Endothelial cell (in vitro differentiated cells): ENCODE results near the gene MAP2K3. TPM values are rescaled to one million over a fixed set of nuclear protein-coding genes. Genes with fewer than 3 reads are reported as not detected.
A peak's percentile ranks its signal among the peaks of the same experiment; 100 is the strongest.

Experiments used
- DNase-seq: peaks from one replicate; pipeline ENCODE4 v3.0.0; 2021; ENCODE audit warnings: low spot score
- H3K27ac Mint-ChIP-seq: one replicate; pipeline ENCODE4 v1.8.0; 2021; ENCODE audit warnings: mixed read lengths, inconsistent platforms; ENCODE audit not compliant: unreplicated experiment
- H3K27me3 Mint-ChIP-seq: one replicate; pipeline ENCODE4 v1.8.0; 2021; ENCODE audit warnings: mild to moderate bottlenecking, moderate library complexity, mixed read lengths, inconsistent platforms; ENCODE audit not compliant: unreplicated experiment
- H3K36me3 Mint-ChIP-seq: one replicate; pipeline ENCODE4 v1.8.0; 2021; ENCODE audit warnings: mild to moderate bottlenecking, low read depth, mixed read lengths, inconsistent platforms; ENCODE audit not compliant: unreplicated experiment
- H3K4me1 Mint-ChIP-seq: one replicate; pipeline ENCODE4 v1.8.0; 2021; ENCODE audit warnings: mild to moderate bottlenecking, mixed read lengths, inconsistent platforms; ENCODE audit not compliant: unreplicated experiment
- H3K4me3 Mint-ChIP-seq: one replicate; pipeline ENCODE4 v1.8.0; 2021; ENCODE audit warnings: mild to moderate bottlenecking, mixed read lengths, inconsistent platforms; ENCODE audit not compliant: unreplicated experiment
- H3K9me3 Mint-ChIP-seq: one replicate; pipeline ENCODE4 v1.8.0; 2021; ENCODE audit warnings: mixed read lengths, inconsistent platforms; ENCODE audit not compliant: unreplicated experiment
- total RNA-seq: library from RNA; stranded (reverse); fragmentation: NEBNext Ultra II Directional; extraction: Animal tissue kit (Norgen Biotek cat#: 25700); gene quantifications from one replicate; pipeline ENCODE4 v1.2.1, GENCODE V29; 2021; ENCODE audit not compliant: unreplicated experiment
- TF ChIP-seq, protein P1 (sequence below): fragments of 200-600 bp; sonication (generic); IDR thresholded peaks from one replicate; pipeline ENCODE4 v1.5.0; 2021; ENCODE audit warnings: antibody characterized with exemption; ENCODE audit not compliant: unreplicated experiment

Gene MAP2K3
- total RNA-seq, 1 donor from 2014 or later: 65.8 TPM

GRCh38 chr17:21289175-21289901 lies 4.8 kb downstream of the MAP2K3 start:
- Mint-ChIP-seq H3K4me1 (peaks cover 41% of the 10 kb centered on the region), H3K9me3 (peaks cover 4% of the 10 kb centered on the region), H3K27ac (no peak overlapping the region), H3K36me3 (peaks cover 27% of the 10 kb centered on the region), H3K27me3 (peaks cover 17% of the 10 kb centered on the region), H3K4me3 (no peak overlapping the region)
- TF ChIP-seq, protein P1, sequence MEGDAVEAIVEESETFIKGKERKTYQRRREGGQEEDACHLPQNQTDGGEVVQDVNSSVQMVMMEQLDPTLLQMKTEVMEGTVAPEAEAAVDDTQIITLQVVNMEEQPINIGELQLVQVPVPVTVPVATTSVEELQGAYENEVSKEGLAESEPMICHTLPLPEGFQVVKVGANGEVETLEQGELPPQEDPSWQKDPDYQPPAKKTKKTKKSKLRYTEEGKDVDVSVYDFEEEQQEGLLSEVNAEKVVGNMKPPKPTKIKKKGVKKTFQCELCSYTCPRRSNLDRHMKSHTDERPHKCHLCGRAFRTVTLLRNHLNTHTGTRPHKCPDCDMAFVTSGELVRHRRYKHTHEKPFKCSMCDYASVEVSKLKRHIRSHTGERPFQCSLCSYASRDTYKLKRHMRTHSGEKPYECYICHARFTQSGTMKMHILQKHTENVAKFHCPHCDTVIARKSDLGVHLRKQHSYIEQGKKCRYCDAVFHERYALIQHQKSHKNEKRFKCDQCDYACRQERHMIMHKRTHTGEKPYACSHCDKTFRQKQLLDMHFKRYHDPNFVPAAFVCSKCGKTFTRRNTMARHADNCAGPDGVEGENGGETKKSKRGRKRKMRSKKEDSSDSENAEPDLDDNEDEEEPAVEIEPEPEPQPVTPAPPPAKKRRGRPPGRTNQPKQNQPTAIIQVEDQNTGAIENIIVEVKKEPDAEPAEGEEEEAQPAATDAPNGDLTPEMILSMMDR: no peak
- no peak for DNase-seq

DNA sequence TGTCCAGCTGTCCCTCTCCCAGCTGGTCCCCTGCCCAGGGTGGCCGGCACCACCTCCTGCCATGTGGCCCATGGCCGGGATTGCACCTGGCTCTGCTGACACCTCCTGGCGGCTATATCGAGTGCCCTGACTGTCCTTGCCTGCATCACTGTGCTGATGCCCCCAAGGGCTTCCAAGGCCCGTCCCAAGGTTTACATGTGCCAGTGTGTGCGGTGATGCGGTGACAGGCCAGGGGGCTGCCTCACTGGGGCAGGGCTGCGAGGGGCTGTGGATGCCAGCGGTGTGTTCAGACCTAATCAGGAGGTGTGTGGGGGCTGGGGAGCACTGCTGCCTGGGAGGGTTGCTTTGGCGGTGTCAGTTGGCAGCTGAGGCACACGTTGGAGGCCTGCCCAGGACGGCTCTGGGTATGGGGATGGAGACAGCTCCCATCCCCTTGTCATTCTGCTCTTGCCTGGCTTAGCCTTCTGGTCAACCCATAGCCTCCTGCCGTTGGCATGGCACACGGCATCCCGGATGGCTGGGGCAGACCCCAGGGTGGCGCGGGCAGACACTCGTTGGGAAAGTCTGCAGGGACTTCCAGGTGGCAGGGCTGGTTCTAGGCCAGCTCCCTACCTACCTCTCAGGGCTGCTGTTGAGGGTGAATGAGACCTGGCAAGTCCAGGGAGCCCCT lies 5.5 kb downstream of the MAP2K3 start:
- Mint-ChIP-seq H3K36me3 (peaks cover 34% of the 10 kb centered on the region), H3K27ac (no peak overlapping the region), H3K9me3 (peaks cover 4% of the 10 kb centered on the region), H3K4me3 (no peak overlapping the region), H3K4me1 (peaks cover 45% of the 10 kb centered on the region), H3K27me3 (peaks cover 22% of the 10 kb centered on the region)
- TF ChIP-seq, protein P1: no peak
- DNase-seq: no peak

- peaks cover 4% of the 10 kb centered on the region for H3K9me3 Mint-ChIP-seq
- H3K27ac Mint-ChIP-seq: no peak overlapping the region
- no peak for DNase-seq
- peaks cover 21% of the 10 kb centered on the region for H3K27me3 Mint-ChIP-seq
- H3K4me1 Mint-ChIP-seq: peaks cover 31% of the 10 kb centered on the region
- TF ChIP-seq, protein P1: no peak
- H3K4me3 Mint-ChIP-seq: peak overlapping the region; percentile 15
- H3K36me3 Mint-ChIP-seq: peaks cover 31% of the 10 kb centered on the region
Measured at GRCh38 chr17:21291357-21291756, 6.8 kb downstream of the MAP2K3 start.

- Mint-ChIP-seq H3K4me1 (peaks cover 26% of the 10 kb centered on the region), H3K4me3 (no peak overlapping the region), H3K27ac (no peak overlapping the region), H3K27me3 (peaks cover 23% of the 10 kb centered on the region), H3K9me3 (peaks cover 4% of the 10 kb centered on the region), H3K36me3 (peaks cover 33% of the 10 kb centered on the region)
- TF ChIP-seq, protein P1: no peak
- DNase-seq: no peak
Measured at GRCh38 chr17:21291862-21292261, 7.4 kb downstream of the MAP2K3 start.
